IPS-18c (cell line): ENCODE results near the gene AP2A1.
"Not testable (repeated sequence)": the region's sequence is repeated elsewhere in the genome, so short reads cannot be mapped to it uniquely, and the experiment has no call there.

Source experiments
- H3K4me3 ChIP-seq: 2 replicates; pipeline ENCODE4 v1.7.0; 2013; ENCODE audit warnings: low read depth, mild to moderate bottlenecking, low read length, moderate library complexity; ENCODE audit not compliant: insufficient read depth
- H3K9me3 ChIP-seq: one replicate; pipeline ENCODE4 v1.6.1; 2013; ENCODE audit warnings: mild to moderate bottlenecking, low read length, moderate library complexity; ENCODE audit not compliant: control insufficient read depth, insufficient read depth

AP2A1 gene

GRCh38 chr19:49766930-49767299 is at the start of gene AP2A1:
Gene AP2A1 (plus strand): TSS chr19:49767001. CDS start chr19:49767134, 133 bp downstream.
- H3K9me3 ChIP-seq, result no peaks in the 10 kb centered on the region
- H3K4me3 ChIP-seq, result peak within 1 kb of the TSS; percentile 81

- H3K9me3 ChIP-seq, result no peaks in the 10 kb centered on the region
- no peak overlapping the region for H3K4me3 ChIP-seq
Measured at GRCh38 chr19:49718511-49718910, 48.3 kb upstream of the AP2A1 start.

GRCh38 chr19:49718991-49719390 is 47.8 kb upstream of the AP2A1 start:
- Histone ChIP-seq H3K9me3 (no peaks in the 10 kb centered on the region), H3K4me3 (no peak overlapping the region)

- H3K9me3 ChIP-seq, H3K4me3 ChIP-seq: not testable (repeated sequence)
Measured at GRCh38 chr19:49719420-49719819, 47.4 kb upstream of the AP2A1 start.

- Histone ChIP-seq H3K9me3 (no peaks in the 10 kb centered on the region), H3K4me3 (no peak overlapping the region)
Measured at GRCh38 chr19:49727217-49728030, 39.4 kb upstream of the AP2A1 start.

GRCh38 chr19:49730166-49730565 is 36.6 kb upstream of the AP2A1 start:
- Histone ChIP-seq H3K4me3 (no peak overlapping the region), H3K9me3 (no peaks in the 10 kb centered on the region)

- H3K9me3 ChIP-seq, result no peaks in the 10 kb centered on the region
- no peak overlapping the region for H3K4me3 ChIP-seq
Measured at GRCh38 chr19:49738268-49738667, 28.5 kb upstream of the AP2A1 start.

- Histone ChIP-seq H3K4me3 (no peak overlapping the region), H3K9me3 (no peaks in the 10 kb centered on the region)
Measured at GRCh38 chr19:49739098-49739497, 27.7 kb upstream of the AP2A1 start.

GRCh38 chr19:49739933-49740332 is 26.9 kb upstream of the AP2A1 start:
- Histone ChIP-seq H3K9me3 (no peaks in the 10 kb centered on the region), H3K4me3 (no peak overlapping the region)

- H3K4me3 ChIP-seq, result no peak overlapping the region
- H3K9me3 ChIP-seq, result no peaks in the 10 kb centered on the region
Measured at GRCh38 chr19:49741210-49741844, 25.5 kb upstream of the AP2A1 start.

GRCh38 chr19:49744946-49745381 is 21.8 kb upstream of the AP2A1 start:
- H3K4me3 ChIP-seq, result no peak overlapping the region

GRCh38 chr19:49746206-49746958 is 20.4 kb upstream of the AP2A1 start:
- H3K9me3 ChIP-seq, result no peaks in the 10 kb centered on the region
- H3K4me3 ChIP-seq, result no peak overlapping the region

More at GRCh38 chr19:49744946-49745381, 21.8 kb upstream of the AP2A1 start:
- H3K9me3 ChIP-seq, result no peaks in the 10 kb centered on the region

- Histone ChIP-seq H3K4me3 (no peak overlapping the region), H3K9me3 (peaks cover 2% of the 10 kb centered on the region)
Measured at GRCh38 chr19:49749055-49749716, 17.6 kb upstream of the AP2A1 start.

GRCh38 chr19:49749771-49750170 is 17.0 kb upstream of the AP2A1 start:
- Histone ChIP-seq H3K9me3 (peaks cover 2% of the 10 kb centered on the region), H3K4me3 (no peak overlapping the region)

- H3K9me3 ChIP-seq, result peaks cover 4% of the 10 kb centered on the region
- H3K4me3 ChIP-seq, result no peak overlapping the region
Measured at GRCh38 chr19:49752701-49753100, 14.1 kb upstream of the AP2A1 start.

- no peak overlapping the region for H3K4me3 ChIP-seq
- H3K9me3 ChIP-seq, result peaks cover 4% of the 10 kb centered on the region
Measured at GRCh38 chr19:49755956-49756355, 10.8 kb upstream of the AP2A1 start.

GRCh38 chr19:49758292-49758691 is 8.5 kb upstream of the AP2A1 start:
- H3K4me3 ChIP-seq, result no peak overlapping the region
- peaks cover 2% of the 10 kb centered on the region for H3K9me3 ChIP-seq
